GM21737 (cell line): ENCODE results near the gene CCDC177.

Experiments
- ATAC-seq: cut with Tn5 transposase; IDR thresholded peaks from one replicate; pipeline ENCODE4 v1.9.1; 2021; ENCODE audit warnings: mild to moderate bottlenecking, moderate library complexity; ENCODE audit not compliant: unreplicated experiment

Gene CCDC177

GRCh38 chr14:69574263-69574953 lies at the start of gene CCDC177:
Gene CCDC177, minus strand, starts transcription at chr14:69574871. Its CDS starts 1,249 bp downstream, at chr14:69573622.
- no peak for ATAC-seq

GRCh38 chr14:69624136-69624535 lies 49.5 kb upstream of the CCDC177 start:
- ATAC-seq = no peak

GRCh38 chr14:69620981-69621380 lies 46.3 kb upstream of the CCDC177 start:
- no peak for ATAC-seq

- ATAC-seq = no peak
These were observed 45.5 kb upstream of the CCDC177 start for GRCh38 chr14:69620211-69620611.

GRCh38 chr14:69619012-69619411 lies 44.3 kb upstream of the CCDC177 start:
- no peak for ATAC-seq

GRCh38 chr14:69617796-69618195 lies 43.1 kb upstream of the CCDC177 start:
- ATAC-seq = no peak

- ATAC-seq = no peak
These were observed 41.7 kb upstream of the CCDC177 start for GRCh38 chr14:69616408-69616773.

- peak; percentile 44 for ATAC-seq
These were observed 41.1 kb upstream of the CCDC177 start for GRCh38 chr14:69615496-69616407.

- ATAC-seq = no peak
These were observed 40.4 kb upstream of the CCDC177 start for GRCh38 chr14:69615121-69615495.

GRCh38 chr14:69614592-69614991 lies 39.9 kb upstream of the CCDC177 start:
- no peak for ATAC-seq

- no peak for ATAC-seq
These were observed 38.8 kb upstream of the CCDC177 start for GRCh38 chr14:69613312-69614073.

GRCh38 chr14:69612783-69613130 lies 38.1 kb upstream of the CCDC177 start:
- ATAC-seq = no peak

- ATAC-seq = peak; percentile 21
These were observed 37.5 kb upstream of the CCDC177 start for GRCh38 chr14:69612014-69612782.

GRCh38 chr14:69611172-69612013 lies 36.7 kb upstream of the CCDC177 start, which contains the start of gene SUSD6:
Gene SUSD6, plus strand, starts transcription at chr14:69611596. Its CDS starts 46,997 bp downstream, at chr14:69658593.
- ATAC-seq = peak; percentile 57

- ATAC-seq = no peak
These were observed 36.2 kb upstream of the CCDC177 start for GRCh38 chr14:69610874-69611171.

- ATAC-seq = no peak
These were observed 35.6 kb upstream of the CCDC177 start for GRCh38 chr14:69610020-69610873.

GRCh38 chr14:69606258-69607184 lies 31.9 kb upstream of the CCDC177 start:
- ATAC-seq = no peak

- ATAC-seq = no peak
These were observed 31.1 kb upstream of the CCDC177 start for GRCh38 chr14:69605738-69606137.
